Measurements from ENCODE around the gene PHF20. TPM values are rescaled to one million over a fixed set of nuclear protein-coding genes. Genes with fewer than 3 reads are reported as not detected.
A peak's percentile ranks its signal among the peaks of the same experiment; 100 is the strongest.

PHF20 gene
- total and polyA plus RNA-seq, 2 of the 13 experiments (the other 11 are each of a cell fraction or from before 2014, with no cell fraction given), result 22.8 to 34.1 TPM

DNA sequence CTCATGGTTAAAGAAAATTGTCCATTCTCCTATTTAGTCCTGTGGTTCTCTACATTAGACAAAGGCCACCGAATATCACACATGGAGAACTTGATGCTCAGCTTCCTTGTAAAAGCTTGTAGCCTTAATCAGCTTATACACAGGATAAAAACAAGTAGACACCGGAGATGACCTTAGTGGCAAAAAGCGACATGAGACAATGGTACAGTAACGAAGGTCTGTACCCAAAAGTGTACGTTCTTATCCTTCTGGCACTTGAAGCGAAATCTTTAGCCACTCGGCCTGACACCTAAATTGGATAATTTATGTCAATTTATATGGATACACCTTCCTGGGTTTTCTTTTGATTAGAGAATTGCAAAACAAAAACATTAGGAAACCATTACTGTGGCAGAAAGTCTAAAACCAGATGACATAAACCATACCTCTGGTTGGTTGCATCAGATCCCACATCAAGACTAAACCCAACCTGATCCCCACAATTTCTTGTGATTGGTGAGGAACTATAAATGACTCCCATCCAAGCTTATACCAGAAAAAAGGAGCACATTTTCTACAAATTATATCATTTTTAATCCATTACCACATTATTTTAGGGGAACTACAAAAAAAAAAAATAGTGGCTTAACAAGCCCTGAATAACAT is 35.9 kb upstream of the PHF20 start:
- in situ Hi-C loops (cut with HindIII; ENCODE audit: extremely low pct_ligation_motif_present, low pct_unique_long_range_greater_than_20kb), result no loop called here
- Histone ChIP-seq H4K20me1 (ENCODE audit: insufficient read depth, low read length) (peaks cover 100% of the 10 kb centered on the region), H3K79me2 (ENCODE audit: insufficient read depth, low read length) (peaks cover 99% of the 10 kb centered on the region), H3K4me2 (ENCODE audit: low read depth, low read length) (peak overlapping the region; percentile 28), H3K36me3 (replicated peaks in 1 of 2; ENCODE audit: control insufficient read depth in 1 of 2, insufficient read depth in 2 of 2, low read length in 2 of 2) (peaks cover 38 to 89% of the 10 kb centered on the region in 2 experiments), H2AFZ (ENCODE audit: low read length) (no peak overlapping the region), H3K4me1 (ENCODE audit: insufficient read depth, low read length) (peaks cover 96% of the 10 kb centered on the region), H3K27me3 (ENCODE audit: control insufficient read depth in 1 of 2, insufficient read depth in 2 of 2, low read length in 2 of 2) (no peaks in the 10 kb centered on the region; a peak in 1 of 5 replicates), H3K27ac (ENCODE audit: extremely low read length, insufficient read depth, low read length) (no peak overlapping the region), H3K9ac (ENCODE audit: insufficient read depth, low read depth, low read length) (no peak overlapping the region), H3K9me3 (ENCODE audit: low read length) (no peaks in the 10 kb centered on the region), H3K4me3 (replicated peaks in 1 of 3; ENCODE audit: insufficient read depth in 1 of 3, low read depth in 2 of 3, low read length in 3 of 3) (no peak overlapping the region; a peak in 1 of 6 replicates)
- CTCF ChIA-PET (ENCODE audit: low intra/inter-chr PET ratio, low total read pairs), result no interaction called here
- POLR2A ChIA-PET, result interaction anchor here (0.8 to 2.6 kb wide), 11 partner anchors 11 to 119 kb away, joined by 3 to 21 read pairs (median 4); partner anchors contain the start of genes NFS1, PHF20 and ROMO1
- DNase-seq (ENCODE audit: low spot score) (no peak), FAIRE-seq (no peak), ATAC-seq (no peak)
- 91% methylated on average over 7 of the region's 7 CpGs for WGBS (ENCODE audit: low lambda C conversion rate)
- BruUV-seq (replicated peaks), result no TSS peak
- intact Hi-C loops (cut with micrococcal nuclease; ENCODE audit: unreplicated experiment), result no loop called here
- no peak for TF ChIP-seq PAX8 (CRISPR knock-in tag; IDR thresholded peaks at IDR 0.05; ENCODE audit: borderline replicate concordance)
- no peak for TF ChIP-seq RNF2 (conservative IDR thresholded peaks at IDR 0.05; ENCODE audit: low read depth)
- TF ChIP-seq ZNF335 (CRISPR knock-in tag; IDR thresholded peaks at IDR 0.05), result no peak
- no peak for TF ChIP-seq ZFP37 (CRISPR knock-in tag; IDR thresholded peaks at IDR 0.05; ENCODE audit: borderline replicate concordance)
- peak; percentile 37 to 68; a peak in 2 of 4 replicates for TF ChIP-seq POLR2A (IDR thresholded peaks at IDR 0.05; ENCODE audit: insufficient read depth in 1 of 2, low read depth in 2 of 2, low read length in 2 of 2)
- no peak for TF ChIP-seq ZSCAN29 (CRISPR knock-in tag; conservative IDR thresholded peaks at IDR 0.05)
- TF ChIP-seq, protein P1, sequence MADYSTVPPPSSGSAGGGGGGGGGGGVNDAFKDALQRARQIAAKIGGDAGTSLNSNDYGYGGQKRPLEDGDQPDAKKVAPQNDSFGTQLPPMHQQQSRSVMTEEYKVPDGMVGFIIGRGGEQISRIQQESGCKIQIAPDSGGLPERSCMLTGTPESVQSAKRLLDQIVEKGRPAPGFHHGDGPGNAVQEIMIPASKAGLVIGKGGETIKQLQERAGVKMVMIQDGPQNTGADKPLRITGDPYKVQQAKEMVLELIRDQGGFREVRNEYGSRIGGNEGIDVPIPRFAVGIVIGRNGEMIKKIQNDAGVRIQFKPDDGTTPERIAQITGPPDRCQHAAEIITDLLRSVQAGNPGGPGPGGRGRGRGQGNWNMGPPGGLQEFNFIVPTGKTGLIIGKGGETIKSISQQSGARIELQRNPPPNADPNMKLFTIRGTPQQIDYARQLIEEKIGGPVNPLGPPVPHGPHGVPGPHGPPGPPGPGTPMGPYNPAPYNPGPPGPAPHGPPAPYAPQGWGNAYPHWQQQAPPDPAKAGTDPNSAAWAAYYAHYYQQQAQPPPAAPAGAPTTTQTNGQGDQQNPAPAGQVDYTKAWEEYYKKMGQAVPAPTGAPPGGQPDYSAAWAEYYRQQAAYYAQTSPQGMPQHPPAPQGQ (CRISPR knock-in tag; IDR thresholded peaks at IDR 0.05; ENCODE audit: borderline replicate concordance), result peak; percentile 79; the same call in 1 of the 2 replicates
- TF ChIP-seq POLR2AphosphoS2 (IDR thresholded peaks at IDR 0.05; ENCODE audit: low read depth, low read length), result peak; percentile 82
- no peak for TF ChIP-seq SOX5 (CRISPR knock-in tag; IDR thresholded peaks at IDR 0.05; ENCODE audit: borderline replicate concordance)
- TF ChIP-seq PCBP2 (optimal IDR thresholded peaks at IDR 0.05; ENCODE audit: low read depth, low read length, poor library complexity, severe bottlenecking), result no peak
- TF ChIP-seq DNMT3B (CRISPR knock-in tag; conservative IDR thresholded peaks at IDR 0.05), result no peak
- TF ChIP-seq ZFX (CRISPR knock-in tag; IDR thresholded peaks at IDR 0.05; ENCODE audit: low read depth), result no peak
- no peak for TF ChIP-seq ZFYVE20 (CRISPR knock-in tag; IDR thresholded peaks at IDR 0.05; ENCODE audit: borderline replicate concordance, low read depth)
- peak; percentile 48 for TF ChIP-seq POLR2G (IDR thresholded peaks at IDR 0.05; ENCODE audit: low read depth, low read length)
- no peak for TF ChIP-seq ZIK1 (CRISPR knock-in tag; IDR thresholded peaks at IDR 0.05; ENCODE audit: borderline replicate concordance, low read depth)
- TF ChIP-seq SNAI1 (CRISPR knock-in tag; IDR thresholded peaks at IDR 0.05; ENCODE audit: borderline replicate concordance), result no peak
- TF ChIP-seq FOXA1 (IDR thresholded peaks at IDR 0.05), result no peak
- TF ChIP-seq FOXA1 (CRISPR knock-in tag; IDR thresholded peaks at IDR 0.05), result no peak
- no peak for TF ChIP-seq ZBTB42 (CRISPR knock-in tag; IDR thresholded peaks at IDR 0.05)
- TF ChIP-seq CENPX (CRISPR knock-in tag; IDR thresholded peaks at IDR 0.05), result no peak
- peak; percentile 35 for TF ChIP-seq PRPF4 (IDR thresholded peaks at IDR 0.05; ENCODE audit: low read depth, low read length, poor library complexity, severe bottlenecking)
- no peak for TF ChIP-seq SMAD9 (CRISPR knock-in tag; IDR thresholded peaks at IDR 0.05)
- no peak for TF ChIP-seq IRX3 (CRISPR knock-in tag; IDR thresholded peaks at IDR 0.05; ENCODE audit: borderline replicate concordance, low read depth)
- no peak for TF ChIP-seq KDM5A (IDR thresholded peaks at IDR 0.05; ENCODE audit: borderline replicate concordance, low read length)
- TF ChIP-seq PAWR (CRISPR knock-in tag; IDR thresholded peaks at IDR 0.05; ENCODE audit: borderline replicate concordance), result no peak
- no peak for TF ChIP-seq JUN (CRISPR knock-in tag; IDR thresholded peaks at IDR 0.05)
